HepG2 (cell line): ENCODE results near the gene TIMELESS. TPM values are rescaled to one million over a fixed set of nuclear protein-coding genes. Genes with fewer than 3 reads are reported as not detected.

Source experiments
- CCAR2 ChIP-seq: fragments of 200-400 bp; formaldehyde crosslinking; optimal IDR thresholded peaks from 2 replicates; pipeline ENCODE3; 2018; ENCODE audit warnings: low read depth, mild to moderate bottlenecking, low read length, moderate library complexity
- DPF2 ChIP-seq: sonication (generic); formaldehyde crosslinking; IDR thresholded peaks from 2 replicates; pipeline ENCODE4 v1.4.0; 2020; ENCODE audit warnings: mild to moderate bottlenecking, low read depth, missing genetic modification reagents, borderline replicate concordance
- HHEX ChIP-seq: IDR thresholded peaks from 2 replicates; pipeline ENCODE4 v1.6.1; 2016; ENCODE audit warnings: control low read depth
- ISX ChIP-seq: sonication (generic); formaldehyde crosslinking; conservative IDR thresholded peaks from 2 replicates; pipeline ENCODE4 v1.5.0; 2020; ENCODE audit warnings: missing genetic modification reagents
- MTF1 ChIP-seq: sonication (generic); formaldehyde crosslinking; IDR thresholded peaks from 2 replicates; pipeline ENCODE4 v1.5.0; 2020; ENCODE audit warnings: missing genetic modification reagents
- NFE2 ChIP-seq: sonication (generic); formaldehyde crosslinking; IDR thresholded peaks from 2 replicates; pipeline ENCODE4 v1.4.0; 2020; ENCODE audit warnings: missing genetic modification reagents
- PITX1 ChIP-seq: sonication (generic); formaldehyde crosslinking; IDR thresholded peaks from 2 replicates; pipeline ENCODE4 v1.5.1; 2020; ENCODE audit warnings: mild to moderate bottlenecking, missing genetic modification reagents
- RARG ChIP-seq: sonication (generic); formaldehyde crosslinking; IDR thresholded peaks from 2 replicates; pipeline ENCODE4 v1.4.0; 2020; ENCODE audit warnings: low read depth, mild to moderate bottlenecking, missing genetic modification reagents
- ZC3H13 ChIP-seq: sonication (generic); formaldehyde crosslinking; IDR thresholded peaks from 2 replicates; pipeline ENCODE4 v1.8.1; 2023; ENCODE audit warnings: mild to moderate bottlenecking, missing genetic modification reagents, moderate library complexity
- ZFP62 ChIP-seq: sonication (generic); formaldehyde crosslinking; IDR thresholded peaks from 2 replicates; pipeline ENCODE4 v1.4.0; 2020; ENCODE audit warnings: missing genetic modification reagents
- ZIK1 ChIP-seq: sonication (generic); formaldehyde crosslinking; IDR thresholded peaks from 2 replicates; pipeline ENCODE4 v1.5.0; 2020; ENCODE audit warnings: mild to moderate bottlenecking, low read depth, missing genetic modification reagents, borderline replicate concordance
- ZNF256 ChIP-seq: sonication (generic); formaldehyde crosslinking; conservative IDR thresholded peaks from 2 replicates; pipeline ENCODE4 v1.4.0; 2020; ENCODE audit warnings: missing genetic modification reagents
- ZNF703 ChIP-seq: sonication (generic); formaldehyde crosslinking; IDR thresholded peaks from 2 replicates; pipeline ENCODE4 v1.5.1; 2020; ENCODE audit warnings: missing genetic modification reagents, mild to moderate bottlenecking, moderate library complexity, borderline replicate concordance
- ZSCAN20 ChIP-seq: sonication (generic); formaldehyde crosslinking; IDR thresholded peaks from 2 replicates; pipeline ENCODE4 v1.4.0; 2020; ENCODE audit warnings: missing genetic modification reagents, mild to moderate bottlenecking, borderline replicate concordance
- polyA plus RNA-seq, 8 experiments: library from polyadenylated mRNA; depleted of rRNA in 3 of 8; stranded (reverse) in 7 of 8; unstranded in 1 of 8; fragments of >200 nt; fragmentation: Illumina TruSeq in 4 of 8; extraction: Trizol in 4 of 8; gene quantifications; 2 replicates each; pipeline versions ENCODE4 v1.2.1 to v1.2.3, GENCODE V29; 2011 to 2016; ENCODE audit warnings: low read depth in 4 of 8, missing spikeins in 1 of 8, mixed read lengths in 1 of 8; ENCODE audit not compliant: insufficient read depth in 1 of 8
- total RNA-seq, 5 experiments: library from RNA; depleted of rRNA; stranded (reverse); fragments of >200 nt; fragmentation: Illumina TruSeq; extraction: Trizol; gene quantifications; 2 replicates each; pipeline ENCODE4 v1.2.3, GENCODE V29; 2016; ENCODE audit warnings: low read depth in 1 of 5
- TF ChIP-seq, protein P1 (sequence below): sonication (generic); formaldehyde crosslinking; IDR thresholded peaks from 2 replicates; pipeline ENCODE4 v1.4.0; 2020; ENCODE audit warnings: missing genetic modification reagents
- TF ChIP-seq, protein P2 (sequence below): sonication (generic); formaldehyde crosslinking; IDR thresholded peaks from 2 replicates; pipeline ENCODE4 v1.9.0; 2021; ENCODE audit warnings: missing genetic modification reagents, borderline replicate concordance
- TF ChIP-seq, protein P3 (sequence below): sonication (generic); formaldehyde crosslinking; IDR thresholded peaks from 2 replicates; pipeline ENCODE4 v1.4.0; 2020; ENCODE audit warnings: missing genetic modification reagents, mild to moderate bottlenecking, borderline replicate concordance
- TF ChIP-seq, protein P4 (sequence below): IDR thresholded peaks from 2 replicates; pipeline ENCODE4 v1.6.1; 2012; ENCODE audit warnings: low read length, improper control_type of control experiment

Gene TIMELESS
- total and polyA plus RNA-seq, 2 of the 13 experiments (the other 11 are each of a cell fraction or from before 2014, with no cell fraction given), result 4.0 to 20.3 TPM

DNA sequence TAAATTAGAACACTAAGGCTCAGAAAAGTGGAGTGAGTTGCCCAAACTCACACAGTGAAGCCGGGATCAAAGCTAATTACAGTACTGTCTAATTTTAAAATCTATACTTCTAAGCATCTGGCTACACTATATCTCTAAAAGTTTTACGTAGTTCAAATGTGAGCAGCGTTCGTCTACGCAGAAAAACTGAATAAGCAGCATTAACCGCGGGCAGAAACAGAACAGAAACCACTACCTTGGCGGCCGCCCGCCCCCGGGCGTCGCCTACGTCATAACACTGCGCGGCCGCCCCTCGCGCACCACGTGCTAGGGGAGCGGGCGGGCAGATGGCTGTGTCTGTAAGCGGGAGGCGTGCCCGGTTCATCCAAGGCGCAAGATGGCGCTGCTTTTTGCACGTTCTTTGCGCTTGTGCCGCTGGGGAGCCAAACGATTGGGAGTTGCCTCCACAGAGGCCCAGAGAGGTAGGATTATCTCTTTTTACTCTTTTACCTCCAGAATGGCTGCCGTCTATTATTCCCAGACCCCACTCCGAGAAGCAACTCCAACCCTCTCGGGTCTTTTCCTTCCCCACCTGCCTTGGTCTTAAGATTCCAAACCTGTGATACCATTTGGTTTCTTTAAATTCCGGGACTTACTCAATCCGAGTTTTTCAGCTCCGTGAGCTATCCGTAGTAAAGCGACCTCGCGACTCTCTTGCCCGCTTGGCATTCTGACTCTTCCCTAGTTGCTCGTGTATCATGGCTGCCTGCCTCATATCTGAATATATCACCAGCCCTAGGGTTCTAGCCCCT, 19.2 kb upstream of the TIMELESS start, which contains the start of gene SPRYD4 (continued):
- TF ChIP-seq, protein P1, sequence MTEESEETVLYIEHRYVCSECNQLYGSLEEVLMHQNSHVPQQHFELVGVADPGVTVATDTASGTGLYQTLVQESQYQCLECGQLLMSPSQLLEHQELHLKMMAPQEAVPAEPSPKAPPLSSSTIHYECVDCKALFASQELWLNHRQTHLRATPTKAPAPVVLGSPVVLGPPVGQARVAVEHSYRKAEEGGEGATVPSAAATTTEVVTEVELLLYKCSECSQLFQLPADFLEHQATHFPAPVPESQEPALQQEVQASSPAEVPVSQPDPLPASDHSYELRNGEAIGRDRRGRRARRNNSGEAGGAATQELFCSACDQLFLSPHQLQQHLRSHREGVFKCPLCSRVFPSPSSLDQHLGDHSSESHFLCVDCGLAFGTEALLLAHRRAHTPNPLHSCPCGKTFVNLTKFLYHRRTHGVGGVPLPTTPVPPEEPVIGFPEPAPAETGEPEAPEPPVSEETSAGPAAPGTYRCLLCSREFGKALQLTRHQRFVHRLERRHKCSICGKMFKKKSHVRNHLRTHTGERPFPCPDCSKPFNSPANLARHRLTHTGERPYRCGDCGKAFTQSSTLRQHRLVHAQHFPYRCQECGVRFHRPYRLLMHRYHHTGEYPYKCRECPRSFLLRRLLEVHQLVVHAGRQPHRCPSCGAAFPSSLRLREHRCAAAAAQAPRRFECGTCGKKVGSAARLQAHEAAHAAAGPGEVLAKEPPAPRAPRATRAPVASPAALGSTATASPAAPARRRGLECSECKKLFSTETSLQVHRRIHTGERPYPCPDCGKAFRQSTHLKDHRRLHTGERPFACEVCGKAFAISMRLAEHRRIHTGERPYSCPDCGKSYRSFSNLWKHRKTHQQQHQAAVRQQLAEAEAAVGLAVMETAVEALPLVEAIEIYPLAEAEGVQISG (CRISPR knock-in tag), result peak; percentile 99
- TF ChIP-seq, protein P2, sequence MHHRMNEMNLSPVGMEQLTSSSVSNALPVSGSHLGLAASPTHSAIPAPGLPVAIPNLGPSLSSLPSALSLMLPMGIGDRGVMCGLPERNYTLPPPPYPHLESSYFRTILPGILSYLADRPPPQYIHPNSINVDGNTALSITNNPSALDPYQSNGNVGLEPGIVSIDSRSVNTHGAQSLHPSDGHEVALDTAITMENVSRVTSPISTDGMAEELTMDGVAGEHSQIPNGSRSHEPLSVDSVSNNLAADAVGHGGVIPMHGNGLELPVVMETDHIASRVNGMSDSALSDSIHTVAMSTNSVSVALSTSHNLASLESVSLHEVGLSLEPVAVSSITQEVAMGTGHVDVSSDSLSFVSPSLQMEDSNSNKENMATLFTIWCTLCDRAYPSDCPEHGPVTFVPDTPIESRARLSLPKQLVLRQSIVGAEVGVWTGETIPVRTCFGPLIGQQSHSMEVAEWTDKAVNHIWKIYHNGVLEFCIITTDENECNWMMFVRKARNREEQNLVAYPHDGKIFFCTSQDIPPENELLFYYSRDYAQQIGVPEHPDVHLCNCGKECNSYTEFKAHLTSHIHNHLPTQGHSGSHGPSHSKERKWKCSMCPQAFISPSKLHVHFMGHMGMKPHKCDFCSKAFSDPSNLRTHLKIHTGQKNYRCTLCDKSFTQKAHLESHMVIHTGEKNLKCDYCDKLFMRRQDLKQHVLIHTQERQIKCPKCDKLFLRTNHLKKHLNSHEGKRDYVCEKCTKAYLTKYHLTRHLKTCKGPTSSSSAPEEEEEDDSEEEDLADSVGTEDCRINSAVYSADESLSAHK, result peak; percentile 55; the same call in 1 of the 2 replicates
- TF ChIP-seq NFE2 (CRISPR knock-in tag), result peak; percentile 12; the same call in 1 of the 2 replicates
- peak; percentile 92 for TF ChIP-seq ZC3H13 (CRISPR knock-in tag)
- TF ChIP-seq RARG (CRISPR knock-in tag), result no peak
- no peak for TF ChIP-seq ISX (CRISPR knock-in tag)
- peak; percentile 64; the same call in 1 of the 2 replicates for TF ChIP-seq ZSCAN20 (CRISPR knock-in tag)
- TF ChIP-seq ZFP62, result no peak
- no peak for TF ChIP-seq HHEX (CRISPR knock-in tag)
- TF ChIP-seq DPF2 (CRISPR knock-in tag), result no peak
- TF ChIP-seq CCAR2, result no peak
- TF ChIP-seq ZIK1 (CRISPR knock-in tag), result peak; percentile 92
- no peak for TF ChIP-seq ZNF703 (CRISPR knock-in tag)
- TF ChIP-seq, protein P3, sequence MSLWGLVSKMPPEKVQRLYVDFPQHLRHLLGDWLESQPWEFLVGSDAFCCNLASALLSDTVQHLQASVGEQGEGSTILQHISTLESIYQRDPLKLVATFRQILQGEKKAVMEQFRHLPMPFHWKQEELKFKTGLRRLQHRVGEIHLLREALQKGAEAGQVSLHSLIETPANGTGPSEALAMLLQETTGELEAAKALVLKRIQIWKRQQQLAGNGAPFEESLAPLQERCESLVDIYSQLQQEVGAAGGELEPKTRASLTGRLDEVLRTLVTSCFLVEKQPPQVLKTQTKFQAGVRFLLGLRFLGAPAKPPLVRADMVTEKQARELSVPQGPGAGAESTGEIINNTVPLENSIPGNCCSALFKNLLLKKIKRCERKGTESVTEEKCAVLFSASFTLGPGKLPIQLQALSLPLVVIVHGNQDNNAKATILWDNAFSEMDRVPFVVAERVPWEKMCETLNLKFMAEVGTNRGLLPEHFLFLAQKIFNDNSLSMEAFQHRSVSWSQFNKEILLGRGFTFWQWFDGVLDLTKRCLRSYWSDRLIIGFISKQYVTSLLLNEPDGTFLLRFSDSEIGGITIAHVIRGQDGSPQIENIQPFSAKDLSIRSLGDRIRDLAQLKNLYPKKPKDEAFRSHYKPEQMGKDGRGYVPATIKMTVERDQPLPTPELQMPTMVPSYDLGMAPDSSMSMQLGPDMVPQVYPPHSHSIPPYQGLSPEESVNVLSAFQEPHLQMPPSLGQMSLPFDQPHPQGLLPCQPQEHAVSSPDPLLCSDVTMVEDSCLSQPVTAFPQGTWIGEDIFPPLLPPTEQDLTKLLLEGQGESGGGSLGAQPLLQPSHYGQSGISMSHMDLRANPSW (CRISPR knock-in tag), result no peak
- TF ChIP-seq, protein P4, sequence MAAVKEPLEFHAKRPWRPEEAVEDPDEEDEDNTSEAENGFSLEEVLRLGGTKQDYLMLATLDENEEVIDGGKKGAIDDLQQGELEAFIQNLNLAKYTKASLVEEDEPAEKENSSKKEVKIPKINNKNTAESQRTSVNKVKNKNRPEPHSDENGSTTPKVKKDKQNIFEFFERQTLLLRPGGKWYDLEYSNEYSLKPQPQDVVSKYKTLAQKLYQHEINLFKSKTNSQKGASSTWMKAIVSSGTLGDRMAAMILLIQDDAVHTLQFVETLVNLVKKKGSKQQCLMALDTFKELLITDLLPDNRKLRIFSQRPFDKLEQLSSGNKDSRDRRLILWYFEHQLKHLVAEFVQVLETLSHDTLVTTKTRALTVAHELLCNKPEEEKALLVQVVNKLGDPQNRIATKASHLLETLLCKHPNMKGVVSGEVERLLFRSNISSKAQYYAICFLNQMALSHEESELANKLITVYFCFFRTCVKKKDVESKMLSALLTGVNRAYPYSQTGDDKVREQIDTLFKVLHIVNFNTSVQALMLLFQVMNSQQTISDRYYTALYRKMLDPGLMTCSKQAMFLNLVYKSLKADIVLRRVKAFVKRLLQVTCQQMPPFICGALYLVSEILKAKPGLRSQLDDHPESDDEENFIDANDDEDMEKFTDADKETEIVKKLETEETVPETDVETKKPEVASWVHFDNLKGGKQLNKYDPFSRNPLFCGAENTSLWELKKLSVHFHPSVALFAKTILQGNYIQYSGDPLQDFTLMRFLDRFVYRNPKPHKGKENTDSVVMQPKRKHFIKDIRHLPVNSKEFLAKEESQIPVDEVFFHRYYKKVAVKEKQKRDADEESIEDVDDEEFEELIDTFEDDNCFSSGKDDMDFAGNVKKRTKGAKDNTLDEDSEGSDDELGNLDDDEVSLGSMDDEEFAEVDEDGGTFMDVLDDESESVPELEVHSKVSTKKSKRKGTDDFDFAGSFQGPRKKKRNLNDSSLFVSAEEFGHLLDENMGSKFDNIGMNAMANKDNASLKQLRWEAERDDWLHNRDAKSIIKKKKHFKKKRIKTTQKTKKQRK, result no peak
- TF ChIP-seq MTF1, result no peak
- TF ChIP-seq PITX1 (CRISPR knock-in tag), result peak; percentile 69
- TF ChIP-seq ZNF256 (CRISPR knock-in tag), result 0 out of 2 replicates have a peak, but pooled peaks have one; percentile 21
